H1 (cell line): ENCODE measurements around the gene SLC24A4. TPM values are rescaled to one million over a fixed set of nuclear protein-coding genes. Genes with fewer than 3 reads are reported as not detected.

Experiments used
- CTCF ChIA-PET: fragments of 300-600 bp; sonication (Branson Sonifier 250); formaldehyde crosslinking; loops from one replicate; lab custom pipeline; 2021; ENCODE audit not compliant: partially characterized antibody; lab: Charles Lee
- POLR2A ChIA-PET: fragments of 300-600 bp; sonication (Branson Sonifier 250); formaldehyde crosslinking; loops from one replicate; lab custom pipeline; 2021; ENCODE audit warnings: inconsistent platforms; ENCODE audit not compliant: partially characterized antibody; lab: Charles Lee
- DNase-seq, 2 experiments: peaks; one replicate each; pipeline versions ENCODE4 v3.0.0 to v3.0.0-alpha.2; 2010 to 2022; ENCODE audit warnings: low spot score in 2 of 2, low read depth in 1 of 2, mixed read lengths in 1 of 2
- FAIRE-seq: peaks from 2 replicates; lab custom pipeline; 2011; peaks lifted over from hg19 to GRCh38; lab: Jason Lieb, UNC
- H2AFZ ChIP-seq: 2 replicates; pipeline ENCODE4 v1.8.1; 2012; ENCODE audit warnings: low read length, inconsistent platforms
- H2AK5ac ChIP-seq: 2 replicates; pipeline ENCODE4 v1.6.1; 2013; ENCODE audit warnings: low read depth, low read length
- H2BK120ac ChIP-seq: replicated peaks from 2 replicates; pipeline ENCODE3; 2013; ENCODE audit warnings: low read depth, low read length, inconsistent platforms
- H2BK12ac ChIP-seq: 2 replicates; pipeline ENCODE4 v1.6.1; 2013; ENCODE audit warnings: low read depth, low read length
- H2BK15ac ChIP-seq: 2 replicates; pipeline ENCODE4 v1.6.1; 2013; ENCODE audit warnings: low read length
- H2BK20ac ChIP-seq: 2 replicates; pipeline ENCODE4 v1.6.1; 2013; ENCODE audit warnings: low read length
- H2BK5ac ChIP-seq: 2 replicates; pipeline ENCODE4 v1.6.1; 2013; ENCODE audit warnings: low read depth, low read length
- H3K14ac ChIP-seq: 2 replicates; pipeline ENCODE4 v1.6.1; 2013; ENCODE audit warnings: inconsistent platforms; ENCODE audit not compliant: insufficient read length
- H3K18ac ChIP-seq: 2 replicates; pipeline ENCODE4 v1.6.1; 2013; ENCODE audit warnings: low read length; ENCODE audit errors: extremely low read depth
- H3K23ac ChIP-seq: 2 replicates; pipeline ENCODE4 v1.6.1; 2013; ENCODE audit warnings: inconsistent platforms; ENCODE audit not compliant: insufficient read length
- H3K23me2 ChIP-seq: 2 replicates; pipeline ENCODE4 v1.6.1; 2013; ENCODE audit warnings: low read depth, low read length
- H3K27ac ChIP-seq: 2 replicates; pipeline ENCODE4 v1.6.1; 2011; ENCODE audit warnings: low read depth, low read length, inconsistent platforms
- H3K27me3 ChIP-seq, 4 experiments: replicated peaks in 1 of 4; 1 replicate in 1 of 4; 2 replicates in 3 of 4; pipeline versions ENCODE4 v1.6.1 to v1.8.1; 2011 to 2013; ENCODE audit warnings: low read length in 3 of 4, mild to moderate bottlenecking in 3 of 4, inconsistent platforms in 2 of 4, mixed read lengths in 2 of 4, moderate library complexity in 1 of 4; ENCODE audit not compliant: control insufficient read depth in 3 of 4, insufficient read depth in 3 of 4; ENCODE audit errors: extremely low read depth in 1 of 4
- H3K36me3 ChIP-seq, 4 experiments: 2 replicates each; pipeline versions ENCODE4 v1.6.1 to v1.8.1; 2011 to 2013; ENCODE audit warnings: mild to moderate bottlenecking in 4 of 4, low read length in 3 of 4, moderate library complexity in 2 of 4, control low read depth in 1 of 4, inconsistent platforms in 1 of 4; ENCODE audit not compliant: insufficient read depth in 4 of 4, control insufficient read depth in 2 of 4
- H3K4ac ChIP-seq: replicated peaks from 2 replicates; pipeline ENCODE3; 2013; ENCODE audit warnings: low read length, low read depth, mixed read lengths, inconsistent platforms; ENCODE audit not compliant: insufficient read length
- H3K4me1 ChIP-seq, 4 experiments: replicated peaks in 1 of 4; 1 replicate in 1 of 4; 2 replicates in 3 of 4; pipeline versions ENCODE4 v1.6.1 to v1.8.1; 2011 to 2013; ENCODE audit warnings: low read length in 3 of 4, inconsistent platforms in 2 of 4, mixed read lengths in 1 of 4; ENCODE audit not compliant: insufficient read depth in 4 of 4, control insufficient read depth in 3 of 4
- H3K4me2 ChIP-seq, 2 experiments: 2 replicates each; pipeline versions ENCODE4 v1.6.1 to v1.8.1; 2011 to 2013; ENCODE audit warnings: low read depth in 2 of 2, low read length in 2 of 2, control low read depth in 1 of 2, inconsistent platforms in 1 of 2, mild to moderate bottlenecking in 1 of 2; ENCODE audit not compliant: insufficient read depth in 1 of 2
- H3K4me3 ChIP-seq, 4 experiments: fragments of 200-600, 300-600 bp in 1 of 4; sonication (generic), shearing (Covaris generic), sonication (Bioruptor Twin) in 1 of 4; 2 replicates each; pipeline versions ENCODE4 v1.5.1 to v1.8.1; 2011 to 2016; ENCODE audit warnings: low read length in 4 of 4, low read depth in 3 of 4, control low read depth in 2 of 4, inconsistent platforms in 2 of 4, mild to moderate bottlenecking in 2 of 4, mixed read lengths in 1 of 4, moderate library complexity in 1 of 4; ENCODE audit not compliant: insufficient read depth in 2 of 4; ENCODE audit errors: extremely low read depth in 1 of 4
- H3K56ac ChIP-seq: replicated peaks from 2 replicates; pipeline ENCODE3; 2013; ENCODE audit warnings: low read depth, mild to moderate bottlenecking, mixed read lengths, low read length, inconsistent platforms; ENCODE audit not compliant: insufficient read length
- H3K79me1 ChIP-seq: 2 replicates; pipeline ENCODE4 v1.6.1; 2013; ENCODE audit warnings: low read depth, low read length, control low read depth
- H3K79me2 ChIP-seq, 2 experiments: 2 replicates each; pipeline versions ENCODE4 v1.6.1 to v1.8.1; 2012 to 2013; ENCODE audit warnings: low read length in 2 of 2, mild to moderate bottlenecking in 2 of 2, inconsistent platforms in 1 of 2; ENCODE audit not compliant: insufficient read depth in 2 of 2, control insufficient read depth in 1 of 2
- H3K9ac ChIP-seq, 4 experiments: replicated peaks in 1 of 4; 1 replicate in 1 of 4; 2 replicates in 3 of 4; pipeline versions ENCODE4 v1.6.1 to v1.8.1; 2011 to 2013; ENCODE audit warnings: low read depth in 3 of 4, low read length in 3 of 4, control low read depth in 2 of 4, mild to moderate bottlenecking in 2 of 4, moderate library complexity in 2 of 4, inconsistent platforms in 1 of 4; ENCODE audit errors: extremely low read depth in 1 of 4
- H3K9me3 ChIP-seq, 2 experiments: 2 replicates each; pipeline versions ENCODE4 v1.6.1 to v1.8.1; 2012 to 2013; ENCODE audit warnings: mild to moderate bottlenecking in 2 of 2, moderate library complexity in 2 of 2, control low read depth in 1 of 2, inconsistent platforms in 1 of 2, low read depth in 1 of 2, low read length in 1 of 2, mixed read lengths in 1 of 2; ENCODE audit not compliant: insufficient read depth in 2 of 2
- H4K20me1 ChIP-seq, 2 experiments: replicated peaks in 1 of 2; 2 replicates each; pipeline versions ENCODE3 to v1.8.1; 2011 to 2013; ENCODE audit warnings: inconsistent platforms in 2 of 2, low read length in 2 of 2, mild to moderate bottlenecking in 1 of 2; ENCODE audit not compliant: insufficient read depth in 2 of 2, control insufficient read depth in 1 of 2
- H4K5ac ChIP-seq: 2 replicates; pipeline ENCODE4 v1.6.1; 2013; ENCODE audit warnings: low read length, low read depth, mixed read lengths, inconsistent platforms; ENCODE audit not compliant: insufficient read length
- H4K8ac ChIP-seq: 2 replicates; pipeline ENCODE4 v1.8.0; 2013; ENCODE audit warnings: mild to moderate bottlenecking, moderate library complexity, low read length, inconsistent platforms; ENCODE audit not compliant: insufficient read depth; ENCODE audit errors: extremely low read depth
- H4K91ac ChIP-seq: replicated peaks from 2 replicates; pipeline ENCODE3; 2013; ENCODE audit warnings: low read length, mixed read lengths, inconsistent platforms; ENCODE audit not compliant: insufficient read length
- RAD21 ChIP-seq, 2 experiments: IDR thresholded peaks in 1 of 2; conservative IDR thresholded peaks in 1 of 2; 2 replicates each; pipeline ENCODE4 v1.6.1; 2011; ENCODE audit warnings: low read depth in 2 of 2, low read length in 2 of 2, improper control_type of control experiment in 1 of 2, inconsistent platforms in 1 of 2, mild to moderate bottlenecking in 1 of 2, moderate library complexity in 1 of 2
- SAP30 ChIP-seq: fragments of 300-600 bp; sonication (generic); IDR thresholded peaks from 2 replicates; pipeline ENCODE4 v1.7.1; 2012; ENCODE audit warnings: low read length, moderate library complexity, mild to moderate bottlenecking, inconsistent platforms; ENCODE audit not compliant: insufficient read depth, insufficient replicate concordance
- TEAD4 ChIP-seq: IDR thresholded peaks from 2 replicates; pipeline ENCODE4 v1.6.1; 2012; ENCODE audit warnings: low read depth, low read length, inconsistent platforms, mixed read lengths
- WGBS, 2 experiments: shearing (Covaris generic) in 1 of 2; methylation state at CpG; one replicate each; pipeline versions ENCODE4 v1.1.6 to v1.1.7; 2013 to 2015; ENCODE audit warnings: low lambda C conversion rate in 2 of 2, mixed read lengths in 2 of 2, inconsistent platforms in 1 of 2, low coverage in 1 of 2, missing lambda C conversion rate in 1 of 2; ENCODE audit not compliant: insufficient replicate concordance in 2 of 2, insufficient coverage in 1 of 2, insufficient read length in 1 of 2; ENCODE audit errors: extremely low coverage in 1 of 2, missing lambda C conversion rate in 1 of 2; 5-methylcytosine and 5-hydroxymethylcytosine counted together
- polyA plus RNA-seq, 7 experiments: library from polyadenylated mRNA; depleted of rRNA in 3 of 7; stranded (reverse) in 5 of 7; unstranded in 2 of 7; fragments of >200 nt in 5 of 7; fragments of 200-250 nt in 2 of 7; gene quantifications; 1 replicate in 5 of 7; 2 replicates in 1 of 7; 4 replicates in 1 of 7; pipeline versions ENCODE4 v1.2.1 to v1.2.3, GENCODE V29; 2011 to 2013; ENCODE audit warnings: missing spikeins in 2 of 7, mixed read lengths in 2 of 7
- total RNA-seq: library from RNA; stranded (reverse); fragmentation: NEBNext Ultra II Directional; extraction: Animal tissue kit (Norgen Biotek cat#: 25700); gene quantifications from 2 replicates; pipeline ENCODE4 v1.2.1, GENCODE V29; 2021

Gene SLC24A4
- total and polyA plus RNA-seq, 2 of the 8 experiments (the other 6 are each of a cell fraction or from before 2014, with no cell fraction given): 0.27 to 0.89 TPM

DNA sequence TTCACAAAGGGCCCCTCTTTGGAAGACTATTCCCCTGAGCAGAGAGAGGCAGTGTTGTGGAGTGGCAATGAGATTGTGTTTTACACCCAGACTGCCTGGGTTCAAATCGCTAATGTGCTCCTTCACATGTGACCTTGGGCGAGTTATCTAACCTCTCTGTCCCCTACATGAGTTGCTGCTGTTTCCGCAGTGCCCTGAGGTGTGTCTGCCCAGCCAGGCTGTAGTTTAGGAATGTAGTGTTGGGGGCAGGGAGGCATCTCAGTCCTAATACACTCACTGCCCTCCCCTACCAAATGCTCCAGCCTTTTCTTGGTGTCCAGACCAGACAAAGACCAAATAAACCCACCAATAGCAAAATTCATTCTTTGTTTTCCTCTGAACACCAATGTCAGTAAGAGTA, 78.6 kb downstream of the SLC24A4 start:
- peaks cover 0 to 1% of the 10 kb centered on the region in 2 experiments for H4K20me1 ChIP-seq
- no peaks in the 10 kb centered on the region for H3K27me3 ChIP-seq
- H3K14ac ChIP-seq: no peak overlapping the region
- H2BK5ac ChIP-seq: no peak overlapping the region
- H3K9me3 ChIP-seq: peaks cover 5 to 16% of the 10 kb centered on the region in 2 experiments; a peak in 2 of 4 replicates
- no peak for FAIRE-seq
- no peak overlapping the region; the same call in 1 of the 2 replicates for H3K18ac ChIP-seq
- H3K27ac ChIP-seq: no peak overlapping the region
- H2BK12ac ChIP-seq: peak overlapping the region; percentile 60; the same call in 1 of the 2 replicates
- no peak overlapping the region for H4K91ac ChIP-seq
- TF ChIP-seq RAD21 (IDR thresholded peaks at IDR 0.05 in 1 of 2, conservative IDR thresholded peaks at IDR 0.05 in 1 of 2; ENCODE audit: low read depth in 2 of 2, low read length in 2 of 2) (no peak), SAP30 (no peak), TEAD4 (0 out of 2 replicates have a peak, but pooled peaks have one; percentile 18)
- H3K79me1 ChIP-seq: no peaks in the 10 kb centered on the region
- H3K9ac ChIP-seq: no peak overlapping the region
- H4K5ac ChIP-seq: no peak overlapping the region
- H3K23ac ChIP-seq: no peak overlapping the region
- no peak overlapping the region for H3K4me3 ChIP-seq
- H4K8ac ChIP-seq: no peak overlapping the region; the same call in 1 of the 2 replicates
- peaks cover 6 to 22% (median 8%) of the 10 kb centered on the region in 4 experiments; a peak in 6 of 7 replicates for H3K4me1 ChIP-seq
- ChIA-PET POLR2A (no interaction called here), CTCF (interaction anchor here (0.6 to 0.9 kb wide), 2 partner anchors 58 to 1081 kb away, joined by 3 read pairs; no protein-coding TSS in a partner anchor)
- no peak for DNase-seq
- H2BK20ac ChIP-seq: no peak overlapping the region
- H2BK15ac ChIP-seq: no peak overlapping the region
- H3K4ac ChIP-seq: no peak overlapping the region
- 83% methylated on average over 3 of the region's 3 CpGs; no CpG with 5 or more reads in 1 of the 2 experiments for WGBS, 2 experiments
- no peak overlapping the region for H3K4me2 ChIP-seq
- H3K56ac ChIP-seq: no peak overlapping the region
- no peaks in the 10 kb centered on the region for H3K79me2 ChIP-seq
- no peak overlapping the region; the same call in 1 of the 2 replicates for H2AFZ ChIP-seq
- no peak overlapping the region for H2AK5ac ChIP-seq
- H3K36me3 ChIP-seq: no peaks in the 10 kb centered on the region
- no peaks in the 10 kb centered on the region; the same call in 1 of the 2 replicates for H3K23me2 ChIP-seq
- no peak overlapping the region for H2BK120ac ChIP-seq
